GM10266 (cell line): Measurements from ENCODE around the gene LPIN3.

Source experiments
- DNase-seq: peaks from one replicate; pipeline ENCODE4 v3.0.0; 2012; ENCODE audit errors: extremely low spot score
- CTCF ChIP-seq: IDR thresholded peaks from 2 replicates; pipeline ENCODE4 v1.5.1; 2012; ENCODE audit warnings: mild to moderate bottlenecking, low read depth; ENCODE audit not compliant: control insufficient read depth, insufficient read depth; ENCODE audit errors: missing control alignments

LPIN3 gene

GRCh38 chr20:41335591-41335990 is 5.0 kb upstream of the LPIN3 start:
- no peak for TF ChIP-seq CTCF
- DNase-seq: no peak

- no peak for DNase-seq
- TF ChIP-seq CTCF: no peak
Observed at GRCh38 chr20:41336711-41337492, 3.7 kb upstream of the LPIN3 start.

- peak; percentile 99 for TF ChIP-seq CTCF
- DNase-seq: peak; percentile 79
Observed at GRCh38 chr20:41339957-41340326, 679 bp upstream of the LPIN3 start.

- TF ChIP-seq CTCF: no peak
- DNase-seq: no peak
Observed at GRCh38 chr20:41342474-41343464, 2.1 kb downstream of the LPIN3 start.

GRCh38 chr20:41344477-41344876 is 3.9 kb downstream of the LPIN3 start:
- no peak for DNase-seq
- TF ChIP-seq CTCF: no peak

GRCh38 chr20:41344938-41345728 is 4.5 kb downstream of the LPIN3 start:
- no peak for DNase-seq

More at GRCh38 chr20:41344938-41345728, 4.5 kb downstream of the LPIN3 start:
- TF ChIP-seq CTCF: no peak
